PC-9 (cell line): Measurements from ENCODE around the gene LTBP3.

Experiments
- EZH2 ChIP-seq: fragments of 200-600 bp; sonication (generic); IDR thresholded peaks from 2 replicates; pipeline ENCODE4 v1.8.0; 2017; ENCODE audit warnings: antibody characterized with exemption, low read depth
- TF ChIP-seq, protein P1 (sequence below): fragments of 200-600 bp; sonication (generic); conservative IDR thresholded peaks from 2 replicates; pipeline ENCODE4 v1.6.1; 2017; ENCODE audit warnings: mixed run types, antibody characterized with exemption, mild to moderate bottlenecking, moderate library complexity

DNA sequence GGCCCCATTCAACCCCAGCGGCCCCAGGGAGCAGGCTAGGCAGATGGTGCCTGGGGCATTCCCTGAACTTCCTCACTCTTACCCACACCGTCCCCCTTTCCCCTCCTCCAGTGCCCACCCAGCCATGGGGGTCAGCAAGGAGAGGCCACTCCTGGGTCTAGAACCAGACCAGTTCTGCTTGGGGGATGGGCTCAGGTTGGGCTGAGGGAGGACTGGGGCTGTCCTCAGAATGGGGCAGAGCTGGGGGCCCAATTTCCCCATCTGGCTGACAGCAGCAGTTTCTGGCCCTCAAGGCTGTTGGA lies 20.9 kb downstream of the LTBP3 start:
- TF ChIP-seq, protein P1, sequence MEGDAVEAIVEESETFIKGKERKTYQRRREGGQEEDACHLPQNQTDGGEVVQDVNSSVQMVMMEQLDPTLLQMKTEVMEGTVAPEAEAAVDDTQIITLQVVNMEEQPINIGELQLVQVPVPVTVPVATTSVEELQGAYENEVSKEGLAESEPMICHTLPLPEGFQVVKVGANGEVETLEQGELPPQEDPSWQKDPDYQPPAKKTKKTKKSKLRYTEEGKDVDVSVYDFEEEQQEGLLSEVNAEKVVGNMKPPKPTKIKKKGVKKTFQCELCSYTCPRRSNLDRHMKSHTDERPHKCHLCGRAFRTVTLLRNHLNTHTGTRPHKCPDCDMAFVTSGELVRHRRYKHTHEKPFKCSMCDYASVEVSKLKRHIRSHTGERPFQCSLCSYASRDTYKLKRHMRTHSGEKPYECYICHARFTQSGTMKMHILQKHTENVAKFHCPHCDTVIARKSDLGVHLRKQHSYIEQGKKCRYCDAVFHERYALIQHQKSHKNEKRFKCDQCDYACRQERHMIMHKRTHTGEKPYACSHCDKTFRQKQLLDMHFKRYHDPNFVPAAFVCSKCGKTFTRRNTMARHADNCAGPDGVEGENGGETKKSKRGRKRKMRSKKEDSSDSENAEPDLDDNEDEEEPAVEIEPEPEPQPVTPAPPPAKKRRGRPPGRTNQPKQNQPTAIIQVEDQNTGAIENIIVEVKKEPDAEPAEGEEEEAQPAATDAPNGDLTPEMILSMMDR: no peak
- TF ChIP-seq EZH2: no peak
